Cardiac muscle cell (in vitro differentiated cells and primary cell): ENCODE data around the gene STARD13. TPM values are rescaled to one million over a fixed set of nuclear protein-coding genes. Genes with fewer than 3 reads are reported as not detected.

Experiments
- DNase-seq, 2 donors: peaks; one replicate each; pipeline versions ENCODE4 v3.0.0 to v3.0.0-alpha.2; 2010 to 2017; ENCODE audit warnings: low read depth in 1 of 2, low spot score in 1 of 2
- H3K27ac ChIP-seq: fragments of 200-600 bp; sonication (generic); 2 replicates; pipeline ENCODE4 v1.5.1; 2016
- H3K27me3 ChIP-seq: fragments of 200-600 bp; sonication (generic); 2 replicates; pipeline ENCODE4 v1.6.0; 2016; ENCODE audit warnings: control low read depth
- H3K36me3 ChIP-seq: fragments of 200-600 bp; sonication (generic); 2 replicates; pipeline ENCODE4 v1.5.1; 2016; ENCODE audit warnings: control low read depth
- H3K4me1 ChIP-seq: fragments of 200-600 bp; sonication (generic); 2 replicates; pipeline ENCODE4 v1.8.1; 2017; ENCODE audit warnings: low read depth, mild to moderate bottlenecking, mixed run types
- H3K4me3 ChIP-seq: fragments of 200-600 bp; sonication (generic); 2 replicates; pipeline ENCODE4 v1.5.1; 2016; ENCODE audit warnings: mild to moderate bottlenecking
- H3K9me3 ChIP-seq: fragments of 200-600 bp; sonication (generic); 2 replicates; pipeline ENCODE4 v1.5.1; 2017; ENCODE audit warnings: low read depth, mild to moderate bottlenecking, control low read depth
- CTCF ChIP-seq: IDR thresholded peaks from 2 replicates; pipeline ENCODE4 v1.5.1; 2012; ENCODE audit warnings: low read depth, mild to moderate bottlenecking, low read length
- polyA plus RNA-seq: library from polyadenylated mRNA; unstranded; fragments of >200 nt; fragmentation: Nextera tagmentation; extraction: Ambion mirVana; gene quantifications from 2 replicates; pipeline ENCODE4 v1.2.1, GENCODE V29; 2016
- total RNA-seq: library from RNA; depleted of rRNA; stranded (reverse); fragments of >200 nt; gene quantifications from 2 replicates; pipeline ENCODE4 v1.2.3, GENCODE V29; 2016

Gene STARD13
- total and polyA plus RNA-seq, 2 experiments from 2014 or later = 16.5 to 23.5 TPM

GRCh38 chr13:33270895-33271538, 14.5 kb downstream of the STARD13 start:
- H3K27ac ChIP-seq = peak overlapping the region; percentile 2
- no peaks in the 10 kb centered on the region for H3K9me3 ChIP-seq
- no peaks in the 10 kb centered on the region for H3K36me3 ChIP-seq
- no peaks in the 10 kb centered on the region for H3K27me3 ChIP-seq
- peaks cover 28% of the 10 kb centered on the region for H3K4me1 ChIP-seq
- TF ChIP-seq CTCF = no peak
- peak in 1 of 2 donors; percentile 62 for DNase-seq
- no peak overlapping the region for H3K4me3 ChIP-seq

- DNase-seq = no peak
- Histone ChIP-seq H3K27ac (no peak overlapping the region), H3K4me3 (no peak overlapping the region), H3K27me3 (no peaks in the 10 kb centered on the region), H3K4me1 (peaks cover 32% of the 10 kb centered on the region), H3K9me3 (no peaks in the 10 kb centered on the region), H3K36me3 (no peaks in the 10 kb centered on the region)
- no peak for TF ChIP-seq CTCF
Measured at GRCh38 chr13:33265607-33266006, 19.9 kb downstream of the STARD13 start.

- H3K36me3 ChIP-seq = no peaks in the 10 kb centered on the region
- no peak for DNase-seq
- H3K9me3 ChIP-seq = no peaks in the 10 kb centered on the region
- peaks cover 37% of the 10 kb centered on the region for H3K4me1 ChIP-seq
- H3K4me3 ChIP-seq = no peak overlapping the region
- TF ChIP-seq CTCF = no peak
- H3K27ac ChIP-seq = no peak overlapping the region
- no peaks in the 10 kb centered on the region for H3K27me3 ChIP-seq
Measured at GRCh38 chr13:33265133-33265532, 20.4 kb downstream of the STARD13 start.

- H3K36me3 ChIP-seq = no peaks in the 10 kb centered on the region
- no peak for TF ChIP-seq CTCF
- no peaks in the 10 kb centered on the region for H3K9me3 ChIP-seq
- H3K27me3 ChIP-seq = no peaks in the 10 kb centered on the region
- H3K4me3 ChIP-seq = no peak overlapping the region
- H3K4me1 ChIP-seq = peaks cover 42% of the 10 kb centered on the region
- DNase-seq = no peak
- H3K27ac ChIP-seq = no peak overlapping the region
Measured at GRCh38 chr13:33264620-33264978, 21.0 kb downstream of the STARD13 start.

- H3K4me3 ChIP-seq = no peak overlapping the region
- no peak for DNase-seq
- H3K9me3 ChIP-seq = no peaks in the 10 kb centered on the region
- H3K27ac ChIP-seq = no peak overlapping the region
- no peak for TF ChIP-seq CTCF
- H3K27me3 ChIP-seq = no peaks in the 10 kb centered on the region
- peaks cover 47% of the 10 kb centered on the region for H3K4me1 ChIP-seq
- H3K36me3 ChIP-seq = no peaks in the 10 kb centered on the region
Measured at GRCh38 chr13:33263976-33264619, 21.5 kb downstream of the STARD13 start.
